ENCODE results near the gene CCNT2.

- TF ChIP-seq, protein P1, sequence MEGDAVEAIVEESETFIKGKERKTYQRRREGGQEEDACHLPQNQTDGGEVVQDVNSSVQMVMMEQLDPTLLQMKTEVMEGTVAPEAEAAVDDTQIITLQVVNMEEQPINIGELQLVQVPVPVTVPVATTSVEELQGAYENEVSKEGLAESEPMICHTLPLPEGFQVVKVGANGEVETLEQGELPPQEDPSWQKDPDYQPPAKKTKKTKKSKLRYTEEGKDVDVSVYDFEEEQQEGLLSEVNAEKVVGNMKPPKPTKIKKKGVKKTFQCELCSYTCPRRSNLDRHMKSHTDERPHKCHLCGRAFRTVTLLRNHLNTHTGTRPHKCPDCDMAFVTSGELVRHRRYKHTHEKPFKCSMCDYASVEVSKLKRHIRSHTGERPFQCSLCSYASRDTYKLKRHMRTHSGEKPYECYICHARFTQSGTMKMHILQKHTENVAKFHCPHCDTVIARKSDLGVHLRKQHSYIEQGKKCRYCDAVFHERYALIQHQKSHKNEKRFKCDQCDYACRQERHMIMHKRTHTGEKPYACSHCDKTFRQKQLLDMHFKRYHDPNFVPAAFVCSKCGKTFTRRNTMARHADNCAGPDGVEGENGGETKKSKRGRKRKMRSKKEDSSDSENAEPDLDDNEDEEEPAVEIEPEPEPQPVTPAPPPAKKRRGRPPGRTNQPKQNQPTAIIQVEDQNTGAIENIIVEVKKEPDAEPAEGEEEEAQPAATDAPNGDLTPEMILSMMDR (conservative IDR thresholded peaks at IDR 0.05; ENCODE audit: low read depth, low read length), result no peak
- no peak for TF ChIP-seq EZH2 (IDR thresholded peaks at IDR 0.05; ENCODE audit: borderline replicate concordance, low read depth, low read length, poor library complexity, severe bottlenecking)
Observed at GRCh38 chr2:134955744-134956143, 37.1 kb downstream of the CCNT2 start.
